Measurements from ENCODE around the gene NAA30.

The NAA30 gene

DNA sequence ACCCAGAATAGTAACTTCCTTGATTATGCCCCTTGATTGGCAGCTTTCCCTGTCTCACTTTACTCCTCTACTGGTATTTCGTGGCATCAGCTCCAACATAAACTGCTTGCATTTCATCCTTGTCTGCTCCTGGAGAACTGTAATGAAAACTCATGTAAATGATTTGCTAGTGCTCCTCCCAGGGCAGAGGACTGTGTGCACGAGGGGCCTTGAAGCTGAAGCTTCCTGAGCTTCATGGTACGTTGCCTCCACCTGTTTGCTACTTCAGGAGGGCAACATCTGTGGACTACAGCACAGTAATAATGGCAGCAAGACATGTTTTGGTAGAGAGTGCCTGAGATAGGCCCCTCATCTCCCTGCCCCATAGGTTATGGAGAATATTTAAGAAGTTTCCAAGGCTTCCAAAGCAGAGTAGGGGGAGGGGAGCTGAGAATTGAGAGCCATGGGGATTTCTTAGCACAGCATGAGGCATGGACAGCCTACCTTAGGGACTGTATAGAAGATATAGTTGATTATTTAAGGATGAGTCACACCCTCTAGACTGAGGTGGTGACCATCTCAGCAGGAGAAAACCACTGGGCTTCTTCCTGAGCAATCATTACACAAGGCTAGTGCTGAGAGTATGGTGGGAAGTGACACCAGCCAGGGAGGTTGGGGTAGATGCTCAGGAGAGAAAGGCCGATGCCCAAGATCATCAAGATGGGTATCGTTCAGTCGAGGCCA, 73.8 kb downstream of the NAA30 start:
- ChIA-PET POLR2A (no interaction called here), CTCF (no interaction called here)
- DNase-seq (ENCODE audit: extremely low spot score), result no peak
- TF ChIP-seq BHLHE40 (IDR thresholded peaks at IDR 0.05; ENCODE audit: borderline replicate concordance) (no peak), ZNF384 (IDR thresholded peaks at IDR 0.05) (no peak), L3MBTL2 (conservative IDR thresholded peaks at IDR 0.05) (no peak), ELF4 (IDR thresholded peaks at IDR 0.05) (no peak), LEF1 (IDR thresholded peaks at IDR 0.05; ENCODE audit: borderline replicate concordance) (no peak), CTBP1 (IDR thresholded peaks at IDR 0.05; ENCODE audit: borderline replicate concordance) (no peak), FOXM1 (IDR thresholded peaks at IDR 0.05; ENCODE audit: borderline replicate concordance) (no peak), HDGF (IDR thresholded peaks at IDR 0.05; ENCODE audit: borderline replicate concordance) (no peak), NFRKB (IDR thresholded peaks at IDR 0.05) (no peak)
- TF ChIP-seq, protein P1, sequence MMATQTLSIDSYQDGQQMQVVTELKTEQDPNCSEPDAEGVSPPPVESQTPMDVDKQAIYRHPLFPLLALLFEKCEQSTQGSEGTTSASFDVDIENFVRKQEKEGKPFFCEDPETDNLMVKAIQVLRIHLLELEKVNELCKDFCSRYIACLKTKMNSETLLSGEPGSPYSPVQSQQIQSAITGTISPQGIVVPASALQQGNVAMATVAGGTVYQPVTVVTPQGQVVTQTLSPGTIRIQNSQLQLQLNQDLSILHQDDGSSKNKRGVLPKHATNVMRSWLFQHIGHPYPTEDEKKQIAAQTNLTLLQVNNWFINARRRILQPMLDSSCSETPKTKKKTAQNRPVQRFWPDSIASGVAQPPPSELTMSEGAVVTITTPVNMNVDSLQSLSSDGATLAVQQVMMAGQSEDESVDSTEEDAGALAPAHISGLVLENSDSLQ (IDR thresholded peaks at IDR 0.05), result no peak
